Middle frontal gyrus (tissue), 1 donor: ENCODE results near the gene C20orf144.
"Not testable (repeated sequence)": the region's sequence is repeated elsewhere in the genome, so short reads cannot be mapped to it uniquely, and the experiment has no call there.

Source experiments
- DNase-seq: peaks from one replicate; pipeline ENCODE4 v3.0.0-alpha.2; 2015; ENCODE audit warnings: low spot score; ENCODE audit errors: extremely low spot score

The C20orf144 gene

DNA sequence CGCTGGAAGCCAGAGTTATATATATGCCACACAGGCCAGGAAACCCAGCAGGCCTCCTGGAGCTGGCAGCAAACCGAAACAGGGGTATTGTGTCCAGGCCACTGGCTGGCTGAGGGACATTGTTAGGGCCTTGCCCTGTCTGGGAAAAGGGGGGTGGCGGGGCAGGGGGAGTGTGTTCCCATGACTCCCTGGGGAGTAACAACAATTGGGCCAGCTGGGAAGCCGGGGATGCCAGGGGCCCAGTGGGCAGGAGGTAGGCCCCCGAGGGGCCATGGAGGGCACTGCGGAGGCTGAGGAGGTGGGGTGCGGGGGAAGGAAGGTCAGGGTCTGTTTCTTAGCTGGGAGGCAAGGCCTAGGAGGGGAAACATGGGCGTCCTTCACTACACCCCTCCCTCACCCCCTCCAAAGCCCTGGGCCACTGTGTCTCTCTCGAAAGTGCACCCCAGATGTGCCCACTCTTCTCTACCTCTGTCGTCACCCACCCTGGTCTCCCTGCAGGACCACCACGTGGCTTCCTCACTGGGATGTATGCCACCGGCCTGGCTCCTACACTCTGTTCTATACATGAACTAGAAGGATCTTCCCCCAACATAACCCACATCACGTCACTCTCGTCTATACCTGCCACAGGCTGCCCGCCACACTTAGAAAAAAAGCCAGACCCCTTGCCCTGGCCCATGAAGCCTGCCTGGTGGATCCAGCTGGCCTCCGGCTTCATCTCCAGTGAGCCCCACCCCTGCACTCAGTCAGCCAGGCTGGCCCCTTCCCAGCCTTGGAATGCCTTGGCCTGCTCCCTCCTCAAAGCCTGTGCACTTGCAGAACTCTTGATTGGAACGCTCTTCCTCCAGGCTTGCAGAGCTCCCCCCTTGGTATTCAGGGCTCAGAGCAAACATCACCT is 31.9 kb downstream of the C20orf144 start:
- peak; percentile 53 for DNase-seq

DNA sequence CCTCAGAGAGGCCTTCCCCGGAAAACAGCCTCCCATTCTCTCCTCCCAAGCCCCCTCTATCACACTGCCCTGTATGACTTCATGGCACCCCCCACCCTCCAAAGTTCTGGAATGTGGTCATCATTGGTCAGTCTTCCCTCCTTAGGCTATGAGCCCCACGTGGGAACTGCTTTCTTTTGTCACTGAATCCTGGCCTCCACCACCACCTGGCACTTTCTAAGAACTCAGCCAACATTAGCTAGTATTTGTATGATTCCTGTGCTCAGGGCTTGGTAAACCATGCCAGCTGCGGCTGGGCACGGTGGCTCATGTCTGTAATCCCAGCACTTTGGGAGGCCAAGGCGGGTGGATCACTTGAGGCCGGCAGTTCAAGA is 32.5 kb downstream of the C20orf144 start:
- no peak for DNase-seq

DNA sequence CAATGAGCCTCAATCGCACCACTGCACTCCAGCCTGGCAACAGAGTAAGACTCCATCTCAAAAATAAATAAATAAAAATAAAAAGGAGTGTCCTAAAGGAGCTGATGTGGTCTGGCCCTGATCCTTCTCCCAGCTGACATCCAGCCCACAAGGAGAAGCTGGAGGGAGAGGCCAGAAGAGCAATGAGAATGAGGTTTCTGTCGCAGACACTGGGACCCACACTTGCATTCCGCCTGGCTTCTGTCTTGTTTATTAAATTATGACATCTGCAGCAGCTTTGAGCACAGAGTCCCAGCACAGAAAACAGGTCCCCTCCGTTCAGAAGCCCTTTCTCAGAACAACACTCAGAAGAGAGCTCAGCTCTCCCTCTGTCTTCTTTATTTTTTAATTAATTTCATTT is 34.3 kb downstream of the C20orf144 start:
- DNase-seq: no peak

GRCh38 chr20:33697129-33697528 is 35.0 kb downstream of the C20orf144 start:
- peak; percentile 65 for DNase-seq

DNA sequence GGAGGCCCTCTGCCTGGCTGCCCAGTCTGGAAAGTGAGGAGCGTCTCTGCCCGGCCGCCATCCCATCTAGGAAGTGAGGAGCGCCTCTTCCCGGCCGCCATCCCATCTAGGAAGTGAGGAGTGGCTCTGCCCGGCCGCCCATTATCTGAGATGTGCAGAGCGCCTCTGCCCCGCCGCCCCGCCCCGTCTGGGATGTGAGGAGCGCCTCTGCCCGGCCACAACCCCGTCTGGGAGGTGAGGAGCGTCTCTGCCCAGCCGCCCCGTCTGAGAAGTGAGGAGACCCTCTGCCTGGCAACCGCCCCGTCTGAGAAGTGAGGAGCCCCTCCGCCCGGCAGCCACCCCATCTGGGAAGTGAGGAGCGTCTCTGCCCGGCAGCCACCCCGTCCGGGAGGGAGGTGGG is 36.8 kb downstream of the C20orf144 start:
- not testable (repeated sequence) for DNase-seq

- not testable (repeated sequence) for DNase-seq
Measured at GRCh38 chr20:33700696-33701441, 38.7 kb downstream of the C20orf144 start.

GRCh38 chr20:33701629-33702450 is 39.7 kb downstream of the C20orf144 start:
- DNase-seq: no peak

GRCh38 chr20:33702861-33703260 is 40.7 kb downstream of the C20orf144 start:
- peak; percentile 65 for DNase-seq

GRCh38 chr20:33703498-33704137 is 41.5 kb downstream of the C20orf144 start:
- no peak for DNase-seq

- no peak for DNase-seq
Measured at GRCh38 chr20:33704197-33704924, 42.2 kb downstream of the C20orf144 start.

DNA sequence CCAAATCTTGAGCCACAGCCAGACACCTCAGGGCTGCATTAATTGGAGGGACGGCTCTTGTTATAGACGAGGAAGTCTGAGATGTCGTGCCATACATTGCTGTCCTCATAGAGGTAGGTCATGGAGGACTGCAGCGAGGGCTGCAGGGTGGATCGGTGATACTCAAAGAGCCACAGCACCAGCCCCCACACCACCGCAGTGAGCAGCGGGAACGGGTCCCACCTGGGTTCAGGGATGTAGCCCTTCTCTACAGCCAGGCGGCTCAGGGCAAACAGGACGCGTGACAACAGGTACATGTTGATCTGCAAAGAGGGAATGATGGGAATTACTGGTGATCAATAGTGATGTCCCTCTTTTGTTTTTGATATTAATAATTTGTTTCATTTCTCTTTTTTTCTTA is 45.5 kb downstream of the C20orf144 start:
- DNase-seq: no peak

GRCh38 chr20:33709398-33709797 is 47.3 kb downstream of the C20orf144 start:
- no peak for DNase-seq

GRCh38 chr20:33709905-33710541 is 47.9 kb downstream of the C20orf144 start:
- no peak for DNase-seq

- DNase-seq: no peak
Measured at GRCh38 chr20:33710681-33711445, 48.7 kb downstream of the C20orf144 start.

DNA sequence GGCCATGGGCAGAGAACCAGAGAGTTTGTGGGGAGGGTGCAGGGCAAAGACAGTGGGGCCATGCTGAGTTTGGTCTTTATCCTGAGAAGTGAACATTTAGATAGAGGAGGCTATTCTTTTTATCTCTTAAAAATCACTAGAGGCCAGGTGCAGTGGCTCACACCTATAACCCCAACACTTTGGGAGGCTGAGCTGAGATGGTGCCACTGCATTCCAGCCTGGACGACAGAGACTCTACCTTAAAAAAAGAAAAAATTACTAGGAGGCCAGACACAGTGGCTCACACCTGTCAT is 49.3 kb downstream of the C20orf144 start:
- DNase-seq: no peak
